ENCODE results near the gene PLEKHM3. TPM values are rescaled to one million over a fixed set of nuclear protein-coding genes. Genes with fewer than 3 reads are reported as not detected.

PLEKHM3 gene
- total RNA-seq, 1 donor from 2014 or later: 50.7 TPM

GRCh38 chr2:207887500-207887899 lies 137.8 kb downstream of the PLEKHM3 start:
- no peak for DNase-seq

DNA sequence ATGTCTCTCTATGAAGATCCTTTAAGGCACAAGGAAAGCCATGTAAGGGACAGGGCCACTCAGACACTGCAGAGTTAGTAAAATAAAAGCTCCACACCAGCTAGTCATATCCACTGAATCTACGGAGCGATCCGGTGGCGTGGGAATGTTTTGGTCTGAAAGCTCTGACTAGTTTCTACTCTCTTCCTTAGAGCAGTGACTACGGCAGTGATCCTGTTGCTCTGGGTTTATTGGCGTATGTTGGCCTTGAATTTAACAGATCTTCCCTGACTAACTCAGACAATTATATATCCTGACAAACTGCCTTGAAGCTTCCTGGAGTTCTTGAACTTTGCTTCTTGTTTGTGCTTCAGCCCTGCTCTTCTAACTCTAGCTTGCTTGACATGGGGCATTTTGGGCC lies 140.3 kb downstream of the PLEKHM3 start:
- no peak for DNase-seq

DNA sequence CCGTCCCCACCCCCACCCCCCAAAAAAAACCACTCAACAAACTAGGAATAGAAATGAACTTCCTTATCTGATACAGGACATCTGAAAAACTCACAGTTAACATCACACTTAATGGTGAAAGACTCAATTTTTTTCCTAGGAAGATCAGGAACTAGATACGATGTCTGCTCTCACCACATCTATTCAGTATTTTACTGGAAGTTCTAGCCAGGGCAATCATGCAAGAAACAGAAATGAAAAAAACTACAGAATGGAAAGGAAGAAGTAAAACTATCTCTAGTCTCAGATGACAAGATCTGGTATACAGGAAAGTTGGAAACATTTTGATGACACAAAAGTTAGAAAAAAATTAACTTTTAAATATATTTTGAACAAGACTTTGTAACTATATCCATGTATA lies 141.2 kb downstream of the PLEKHM3 start:
- DNase-seq: no peak

DNA sequence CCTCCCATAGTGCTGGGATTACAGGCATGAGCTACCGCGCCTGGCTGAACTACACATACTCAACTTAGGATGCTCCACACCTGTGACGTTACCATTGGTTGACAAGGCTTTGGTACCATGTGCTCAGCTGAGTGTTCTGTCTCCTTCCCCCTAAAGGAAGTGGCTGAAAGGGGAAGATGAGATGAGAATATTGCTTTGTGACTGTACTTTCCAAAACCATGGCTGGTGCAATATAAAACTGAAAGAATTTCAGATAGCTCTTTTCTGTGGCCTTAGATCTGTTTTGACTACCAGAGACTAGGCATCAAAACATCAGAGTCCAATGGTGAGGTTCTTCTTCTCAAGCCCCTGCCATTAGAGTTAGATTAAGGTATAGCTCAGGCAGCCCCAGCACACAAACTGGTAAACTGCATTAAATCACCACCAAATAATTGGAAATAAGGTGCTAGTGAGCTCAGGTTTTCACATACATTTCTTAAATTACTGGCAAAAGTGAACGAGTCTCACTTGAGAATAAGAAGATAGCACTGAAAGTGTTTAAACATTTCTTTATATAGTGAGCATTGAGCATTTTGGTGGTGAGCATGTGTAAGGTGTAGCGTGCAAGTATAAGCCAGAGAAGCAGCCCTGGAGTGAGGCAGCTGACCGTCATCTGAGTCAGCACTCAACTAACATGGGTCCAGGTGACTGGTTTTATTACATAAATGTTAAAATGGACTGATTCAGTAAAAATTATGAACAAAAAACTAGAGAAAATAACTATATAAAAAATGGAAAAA lies 142.1 kb downstream of the PLEKHM3 start:
- DNase-seq: no peak

DNA sequence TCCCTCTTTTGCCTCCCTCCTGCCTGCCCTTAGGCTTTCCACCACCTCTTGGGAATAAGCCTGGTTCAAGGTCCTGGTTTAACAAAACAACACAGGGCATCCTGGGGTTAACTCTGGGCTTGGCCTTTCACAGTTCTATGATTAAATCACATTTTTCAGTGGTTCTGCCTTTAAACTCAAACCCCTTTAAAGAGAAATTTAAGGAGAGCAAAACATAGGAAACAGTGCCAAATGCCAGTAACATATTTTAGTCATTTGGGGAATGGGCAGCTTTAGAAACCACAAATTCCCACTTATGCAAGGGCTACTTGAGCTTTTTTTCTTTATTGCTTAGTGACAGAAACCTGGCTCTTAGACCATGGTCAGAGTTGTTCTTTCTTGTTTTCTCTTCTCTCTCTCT lies 143.4 kb downstream of the PLEKHM3 start:
- DNase-seq: no peak

DNA sequence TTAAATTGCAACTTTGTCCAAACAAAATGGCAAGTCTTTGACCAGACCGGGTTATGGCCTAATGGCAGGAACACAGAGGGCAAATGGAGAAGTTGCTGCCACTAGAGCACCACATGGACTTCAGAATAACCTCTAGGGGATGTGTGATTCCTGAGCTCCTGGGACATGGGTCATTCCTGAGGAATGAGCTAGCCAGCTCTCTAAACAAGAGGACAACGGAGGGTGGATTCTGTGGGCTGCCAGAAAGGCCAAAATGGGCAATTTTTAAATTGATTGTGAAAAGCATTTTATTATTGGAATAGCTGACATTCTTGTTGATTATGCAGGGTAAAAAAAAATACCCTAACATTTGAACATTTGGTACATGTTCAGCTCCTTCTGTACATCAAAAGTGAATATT lies 145.8 kb downstream of the PLEKHM3 start:
- DNase-seq: no peak

GRCh38 chr2:207876842-207877535 lies 148.3 kb downstream of the PLEKHM3 start:
- DNase-seq: no peak

DNA sequence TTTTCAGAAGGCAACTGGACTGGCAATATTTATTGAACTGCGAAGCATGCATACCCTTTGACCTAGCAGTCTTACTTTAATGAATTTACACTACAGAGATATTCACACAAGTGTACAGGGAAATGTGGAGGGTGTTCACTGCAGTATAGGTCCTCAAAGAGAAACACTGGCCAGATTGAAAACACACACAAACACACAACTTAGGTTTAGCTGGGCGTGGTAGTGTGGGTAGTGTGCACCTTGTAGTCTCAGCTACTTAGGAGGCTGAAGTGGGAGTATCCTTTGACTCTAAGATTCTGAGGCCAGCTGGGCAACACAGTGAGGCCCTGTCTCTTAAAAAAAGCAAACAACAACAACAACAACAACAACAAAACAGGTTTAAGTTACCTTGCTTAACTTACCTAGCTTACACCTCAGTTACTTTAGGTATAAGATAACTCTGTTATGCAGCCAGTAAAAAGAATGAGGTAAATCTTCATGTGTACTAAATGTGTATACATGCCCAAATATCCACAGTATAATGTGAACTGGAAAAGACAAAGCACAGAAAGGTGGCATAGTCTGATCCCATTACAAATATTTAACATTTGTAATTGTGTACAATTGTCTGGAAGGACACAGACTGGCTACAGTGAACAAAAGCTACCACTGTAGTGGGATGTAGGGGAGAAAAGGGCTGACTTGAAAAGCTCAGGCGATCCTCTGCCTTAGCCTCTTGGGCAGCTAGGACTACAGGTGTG lies 149.7 kb downstream of the PLEKHM3 start:
- no peak for DNase-seq

DNA sequence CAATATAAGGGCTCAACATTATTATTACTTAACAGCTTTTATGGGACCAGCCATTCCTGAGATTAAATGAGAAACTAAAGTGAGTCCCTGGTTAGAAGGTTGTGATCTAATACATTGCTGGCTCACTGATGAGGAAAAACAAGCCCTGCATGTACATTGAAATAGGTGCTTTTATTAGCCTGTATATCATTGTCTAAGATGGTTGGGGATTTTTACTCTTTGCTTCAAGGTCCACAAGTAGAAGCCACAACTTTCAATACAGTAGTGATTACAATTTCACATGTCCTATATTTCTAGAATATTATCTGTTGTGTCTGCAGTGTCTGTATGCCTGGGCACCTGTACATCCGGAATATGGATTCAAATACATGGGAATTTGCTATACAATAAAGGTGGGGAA lies 151.5 kb downstream of the PLEKHM3 start:
- no peak for DNase-seq

- DNase-seq: no peak
Measured at GRCh38 chr2:207871911-207872310, 153.4 kb downstream of the PLEKHM3 start.

DNA sequence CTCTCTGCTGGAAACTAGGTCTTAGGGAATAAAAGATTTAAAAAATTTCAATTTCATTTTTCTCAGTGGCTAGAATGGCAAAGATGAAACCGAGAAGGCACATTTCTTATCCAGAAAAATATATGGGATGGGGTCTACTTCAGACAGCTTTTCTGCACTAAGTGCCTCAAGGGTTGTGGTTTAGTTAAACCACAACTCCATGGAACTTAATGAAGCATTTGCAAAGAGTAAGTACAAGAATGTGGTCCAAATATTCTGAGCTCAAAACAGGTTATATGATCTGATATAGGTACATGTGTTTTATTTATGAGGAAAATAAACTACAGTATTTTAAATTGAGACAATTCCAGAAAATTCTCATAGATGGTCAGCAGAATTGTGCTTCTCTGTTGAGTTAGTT lies 153.8 kb downstream of the PLEKHM3 start:
- DNase-seq: no peak

DNA sequence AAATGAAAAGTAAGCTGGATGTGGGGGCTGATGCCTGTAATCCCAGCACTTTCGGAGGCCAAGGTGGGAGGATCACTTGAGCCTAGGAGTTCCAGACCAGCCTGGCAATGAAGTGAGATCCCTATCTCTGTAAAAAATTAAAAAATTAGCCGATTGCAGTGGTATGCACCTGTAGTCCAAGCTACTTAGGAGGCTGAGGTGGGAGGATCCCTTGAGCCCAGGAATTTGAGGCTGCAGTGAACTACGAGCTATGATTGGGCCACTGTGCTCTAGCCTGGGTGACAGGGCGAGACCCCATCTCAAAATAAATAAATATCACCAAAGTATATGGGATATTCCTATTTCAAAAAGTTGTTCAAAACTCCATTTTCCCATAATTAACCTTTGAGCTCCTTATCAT lies 154.5 kb downstream of the PLEKHM3 start:
- DNase-seq: no peak

DNA sequence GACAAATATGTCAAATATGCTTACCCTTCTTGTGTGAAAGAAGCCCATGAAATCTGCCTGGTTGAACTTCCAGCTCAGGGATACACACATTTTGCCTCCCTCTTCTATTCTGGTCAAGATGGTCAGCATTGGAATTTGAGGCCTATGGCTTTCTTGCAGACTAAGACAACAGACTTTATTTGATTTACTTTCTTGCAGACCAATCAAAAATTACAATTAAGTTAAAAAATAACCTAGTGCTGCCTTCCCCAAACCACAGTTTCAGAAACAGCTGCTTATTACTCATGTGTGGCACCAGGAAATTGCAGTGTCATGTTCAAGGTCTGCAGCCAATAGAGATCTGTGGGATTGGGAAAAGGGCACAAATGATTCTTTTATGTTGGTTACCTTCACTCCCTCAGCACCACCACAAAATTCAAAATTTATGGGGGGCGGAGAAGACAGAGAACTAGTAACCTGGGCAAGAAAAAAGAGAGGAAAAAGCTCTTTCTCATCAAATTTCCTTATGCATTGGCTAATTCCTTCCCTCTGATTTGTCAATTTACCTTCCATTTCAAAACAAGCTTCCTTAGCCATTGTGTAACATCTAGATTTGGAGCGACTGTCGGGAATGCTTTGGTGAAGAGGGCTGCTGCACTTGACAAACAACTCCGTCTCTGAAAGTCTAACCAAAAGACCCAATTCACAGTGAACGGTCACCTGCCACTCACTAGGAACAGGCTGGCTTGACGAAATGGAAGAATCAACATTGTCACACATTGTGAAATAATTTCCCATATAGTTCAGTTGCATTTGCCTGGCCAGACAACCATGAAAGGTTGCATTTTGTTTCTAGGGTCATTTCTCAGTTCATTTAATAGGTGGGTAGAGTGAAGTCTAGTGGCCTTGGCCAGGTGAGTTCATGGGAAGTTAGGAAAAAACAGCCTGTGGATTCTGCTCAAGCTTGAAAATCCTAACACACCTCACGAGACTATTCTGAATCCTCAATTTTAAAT lies 155.2 kb downstream of the PLEKHM3 start:
- no peak for DNase-seq

- no peak for DNase-seq
Measured at GRCh38 chr2:207868855-207869596, 156.3 kb downstream of the PLEKHM3 start.

DNA sequence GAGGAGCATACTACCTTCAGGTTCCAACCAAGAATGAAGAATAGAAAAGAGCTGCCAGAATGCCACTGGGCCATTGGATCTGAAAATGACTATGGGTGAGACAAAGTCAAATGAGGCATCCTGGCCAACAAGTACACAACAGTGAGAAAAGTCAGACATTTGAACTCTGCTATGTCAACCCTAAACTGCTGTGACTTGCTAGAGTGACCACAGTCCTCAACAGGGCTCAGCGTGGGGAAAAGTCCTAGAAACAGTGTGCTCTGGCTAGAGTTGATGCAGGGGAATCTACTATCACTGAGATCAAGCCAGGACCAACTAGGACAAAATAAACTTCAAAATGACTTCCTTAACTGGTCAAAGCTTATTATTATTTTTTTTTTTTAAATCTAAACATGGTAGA lies 157.4 kb downstream of the PLEKHM3 start:
- DNase-seq: no peak

DNA sequence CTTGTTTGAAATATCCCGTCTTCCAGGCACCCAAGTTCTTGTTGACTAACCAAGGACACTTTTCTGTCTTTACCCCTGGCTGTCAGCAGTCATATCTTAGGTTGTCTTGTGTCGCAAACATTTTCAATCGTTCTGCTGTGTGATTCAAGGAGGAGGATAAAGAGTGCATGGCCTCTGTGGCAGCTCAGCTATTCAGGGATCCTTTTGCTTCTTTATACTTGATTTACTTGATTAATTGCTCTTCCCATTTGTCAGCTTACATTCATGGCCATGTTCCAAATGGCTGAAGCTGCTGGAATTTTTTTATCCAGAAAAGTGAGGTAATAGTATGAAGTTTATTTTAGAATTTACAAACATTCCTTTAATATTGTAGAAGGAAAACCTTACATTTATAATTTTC lies 158.3 kb downstream of the PLEKHM3 start:
- DNase-seq: no peak

DNA sequence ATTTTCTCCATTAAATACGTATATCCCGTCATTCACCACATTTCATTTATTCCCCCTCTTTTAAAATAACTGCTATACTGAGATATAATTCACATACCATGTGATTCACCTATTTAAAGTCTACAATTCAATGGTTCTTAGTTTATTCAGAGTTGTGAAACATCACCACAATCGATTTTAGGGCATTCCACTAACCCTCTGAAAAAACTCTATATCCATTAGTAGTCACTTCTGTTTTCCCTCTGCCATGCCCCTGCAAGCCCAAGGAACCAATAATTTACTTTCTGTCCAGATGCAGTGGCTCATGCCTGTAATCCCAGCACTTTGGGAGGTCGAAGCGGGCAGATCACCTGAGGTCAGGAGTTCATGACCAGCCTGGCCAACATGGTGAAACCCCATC lies 160.1 kb downstream of the PLEKHM3 start:
- DNase-seq: no peak

DNA sequence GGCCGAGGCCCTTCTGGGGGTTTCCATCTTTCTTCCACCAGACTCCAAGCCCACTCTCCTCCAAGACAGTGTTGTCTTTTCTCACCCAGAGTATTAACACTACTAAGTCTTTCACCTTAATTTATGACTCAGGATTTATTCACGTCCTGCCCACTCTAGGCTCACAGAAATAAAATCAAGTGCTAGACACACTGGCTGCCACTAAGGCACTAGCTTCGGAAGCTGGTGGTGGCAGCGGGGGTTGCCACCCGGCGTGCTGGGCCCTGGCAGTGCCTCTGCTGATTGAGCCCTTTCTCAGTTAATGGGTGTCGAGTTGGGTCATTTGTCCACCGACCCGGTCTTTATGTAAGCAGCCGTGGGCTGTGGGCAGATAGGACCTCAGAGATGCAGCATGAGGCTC lies 162.0 kb downstream of the PLEKHM3 start:
- DNase-seq: no peak

- DNase-seq: no peak
Measured at GRCh38 chr2:207861789-207862188, 163.5 kb downstream of the PLEKHM3 start.

DNA sequence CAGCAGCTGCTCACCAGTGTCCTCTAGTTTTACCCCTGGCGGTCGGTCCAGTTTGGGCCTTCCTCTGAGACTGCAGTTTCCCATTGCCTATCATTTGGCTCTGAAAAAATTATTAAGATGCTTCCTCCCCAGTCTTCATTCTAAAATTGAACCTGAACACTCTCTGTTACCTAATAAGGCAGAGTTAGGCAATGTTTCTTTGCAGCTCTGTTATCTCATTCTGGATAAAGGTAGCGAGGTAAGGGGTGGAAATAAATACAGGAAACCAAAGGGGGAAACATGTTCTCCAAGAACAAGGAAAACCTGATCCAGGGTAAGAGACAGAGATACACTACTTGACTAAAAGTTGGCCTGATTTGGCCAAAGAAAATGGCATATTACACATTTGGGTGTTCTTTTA lies 164.6 kb downstream of the PLEKHM3 start:
- no peak for DNase-seq

DNA sequence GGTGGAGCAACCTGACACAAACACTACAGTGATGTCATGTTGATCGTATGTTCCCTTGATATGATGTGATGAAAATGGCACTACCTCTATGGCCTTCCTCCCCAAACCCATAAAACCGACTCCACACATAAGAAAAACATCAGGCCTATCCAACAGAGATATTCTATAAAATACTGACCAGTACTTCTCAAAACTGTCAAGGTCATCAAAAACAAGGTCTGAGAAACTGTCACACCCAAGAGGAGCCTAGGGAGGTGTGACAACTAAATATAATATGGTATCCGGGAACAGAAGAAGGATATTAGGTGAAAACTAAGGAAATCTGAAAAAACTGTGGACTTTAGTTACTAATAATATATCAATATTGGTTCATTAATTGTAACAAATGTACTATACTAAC lies 169.7 kb downstream of the PLEKHM3 start:
- DNase-seq: no peak
